Suprapubic skin (tissue), 4 donors: ENCODE results near the gene KCNH6. TPM values are rescaled to one million over a fixed set of nuclear protein-coding genes. Genes with fewer than 3 reads are reported as not detected.

ENCODE experiments used
- DNase-seq, 2 donors: peaks; one replicate each; pipeline ENCODE4 v3.0.0-alpha.2; 2019; ENCODE audit warnings: low spot score in 2 of 2
- H3K27ac ChIP-seq: fragments of 200-600 bp; sonication (generic); one replicate; pipeline ENCODE4 v1.5.1; 2019
- H3K27me3 ChIP-seq: fragments of 200-600 bp; sonication (generic); one replicate; pipeline ENCODE4 v1.5.1; 2019
- H3K36me3 ChIP-seq: fragments of 200-600 bp; sonication (generic); one replicate; pipeline ENCODE4 v1.5.1; 2019
- H3K4me1 ChIP-seq: fragments of 200-600 bp; sonication (generic); one replicate; pipeline ENCODE4 v1.5.1; 2019
- H3K4me3 ChIP-seq: fragments of 200-600 bp; sonication (generic); one replicate; pipeline ENCODE4 v1.5.1; 2019; ENCODE audit warnings: mild to moderate bottlenecking
- H3K9me3 ChIP-seq: fragments of 200-600 bp; sonication (generic); one replicate; pipeline ENCODE4 v1.5.1; 2019
- EP300 ChIP-seq: sonication (generic); formaldehyde crosslinking; IDR thresholded peaks from one replicate; pipeline ENCODE4 v1.6.1; 2017; ENCODE audit warnings: antibody characterized with exemption
- POLR2A ChIP-seq, 2 donors: fragments of 450-650 bp; IDR thresholded peaks; one replicate each; pipeline ENCODE4 v1.6.1; 2017; ENCODE audit warnings: antibody characterized with exemption in 2 of 2, mild to moderate bottlenecking in 2 of 2, moderate library complexity in 2 of 2
- POLR2AphosphoS5 ChIP-seq, 3 donors: sonication (generic); formaldehyde crosslinking; IDR thresholded peaks; one replicate each; pipeline ENCODE4 v1.6.1; 2017; ENCODE audit warnings: antibody characterized with exemption in 3 of 3
- WGBS: methylation state at CpG from one replicate; pipeline ENCODE4 v1.1.5; 2018; 5-methylcytosine and 5-hydroxymethylcytosine counted together
- total RNA-seq, 4 donors: library from RNA; depleted of rRNA; stranded (reverse); fragments of >200 nt; gene quantifications; one replicate each; pipeline ENCODE4 v1.1.0, GENCODE V29; 2016
- TF ChIP-seq, protein P1 (sequence below), 2 donors: fragments of 200-600 bp in 1 of 2; fragments of 450-650 bp in 1 of 2; sonication (generic) in 1 of 2; IDR thresholded peaks; one replicate each; pipeline ENCODE4 v1.5.1; 2016 to 2019; ENCODE audit warnings: antibody characterized with exemption in 2 of 2, mild to moderate bottlenecking in 1 of 2, moderate library complexity in 1 of 2

The KCNH6 gene
- total RNA-seq, 4 donors from 2014 or later, result not detected

DNA sequence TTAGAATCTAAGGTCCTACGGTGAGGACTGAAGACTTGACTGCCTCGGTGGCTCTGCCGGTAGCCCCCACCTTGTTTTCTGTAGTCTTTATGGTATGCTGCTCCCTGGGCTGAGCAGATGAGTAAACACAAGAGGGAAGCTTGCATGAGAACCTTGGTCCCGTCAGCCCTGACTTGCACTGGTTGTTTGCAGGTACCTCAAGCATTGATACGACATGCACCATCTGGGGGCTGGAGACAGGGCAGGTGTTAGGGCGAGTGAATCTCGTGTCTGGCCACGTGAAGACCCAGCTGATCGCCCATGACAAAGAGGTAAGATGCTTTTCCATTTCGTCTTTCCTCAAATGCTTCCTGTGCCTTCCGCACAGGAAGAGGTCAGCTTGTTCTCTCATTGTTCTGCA is 56.5 kb downstream of the KCNH6 start:
- H3K36me3 ChIP-seq, result peaks cover 54% of the 10 kb centered on the region
- no peak for DNase-seq

DNA sequence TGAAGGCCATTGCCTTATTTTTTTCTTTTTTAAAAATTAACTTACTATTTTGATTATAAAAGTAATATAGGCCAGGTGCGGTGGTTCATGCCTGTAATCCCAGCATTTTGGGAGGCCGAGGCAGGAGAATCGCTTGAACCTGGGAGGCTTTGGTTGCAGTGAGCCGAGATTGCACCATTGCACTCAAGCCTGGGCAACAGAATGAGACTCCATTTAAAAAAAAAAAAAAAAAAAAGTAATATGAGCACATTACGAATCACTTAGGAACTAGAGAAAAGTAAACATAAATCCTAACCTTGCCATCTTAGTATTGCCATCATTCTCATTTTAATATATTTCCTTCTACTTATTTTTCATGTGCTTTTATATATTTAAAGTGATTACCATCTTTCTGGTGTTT is 64.6 kb downstream of the KCNH6 start:
- no peaks in the 10 kb centered on the region for H3K27me3 ChIP-seq
- no peak for DNase-seq
- peaks cover 86% of the 10 kb centered on the region for H3K36me3 ChIP-seq
- WGBS, result 95% methylated on average over 5 of the region's 5 CpGs
- no peaks in the 10 kb centered on the region for H3K4me1 ChIP-seq
- H3K9me3 ChIP-seq, result no peaks in the 10 kb centered on the region
- TF ChIP-seq POLR2AphosphoS5 (IDR thresholded peaks at IDR 0.05), result no peak
- TF ChIP-seq POLR2A (IDR thresholded peaks at IDR 0.05), result no peak
- TF ChIP-seq EP300, result no peak
- TF ChIP-seq, protein P1, sequence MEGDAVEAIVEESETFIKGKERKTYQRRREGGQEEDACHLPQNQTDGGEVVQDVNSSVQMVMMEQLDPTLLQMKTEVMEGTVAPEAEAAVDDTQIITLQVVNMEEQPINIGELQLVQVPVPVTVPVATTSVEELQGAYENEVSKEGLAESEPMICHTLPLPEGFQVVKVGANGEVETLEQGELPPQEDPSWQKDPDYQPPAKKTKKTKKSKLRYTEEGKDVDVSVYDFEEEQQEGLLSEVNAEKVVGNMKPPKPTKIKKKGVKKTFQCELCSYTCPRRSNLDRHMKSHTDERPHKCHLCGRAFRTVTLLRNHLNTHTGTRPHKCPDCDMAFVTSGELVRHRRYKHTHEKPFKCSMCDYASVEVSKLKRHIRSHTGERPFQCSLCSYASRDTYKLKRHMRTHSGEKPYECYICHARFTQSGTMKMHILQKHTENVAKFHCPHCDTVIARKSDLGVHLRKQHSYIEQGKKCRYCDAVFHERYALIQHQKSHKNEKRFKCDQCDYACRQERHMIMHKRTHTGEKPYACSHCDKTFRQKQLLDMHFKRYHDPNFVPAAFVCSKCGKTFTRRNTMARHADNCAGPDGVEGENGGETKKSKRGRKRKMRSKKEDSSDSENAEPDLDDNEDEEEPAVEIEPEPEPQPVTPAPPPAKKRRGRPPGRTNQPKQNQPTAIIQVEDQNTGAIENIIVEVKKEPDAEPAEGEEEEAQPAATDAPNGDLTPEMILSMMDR (IDR thresholded peaks at IDR 0.05), result no peak
- no peak overlapping the region for H3K4me3 ChIP-seq
- no peak overlapping the region for H3K27ac ChIP-seq

More for the DNA sequence above, 56.5 kb downstream of the KCNH6 start:
- Histone ChIP-seq H3K4me3 (no peak overlapping the region), H3K9me3 (no peaks in the 10 kb centered on the region), H3K27me3 (no peaks in the 10 kb centered on the region), H3K27ac (no peak overlapping the region), H3K4me1 (no peaks in the 10 kb centered on the region)
- TF ChIP-seq, protein P1 (IDR thresholded peaks at IDR 0.05), result no peak
- no peak for TF ChIP-seq POLR2AphosphoS5 (IDR thresholded peaks at IDR 0.05)
- TF ChIP-seq EP300, result no peak
- TF ChIP-seq POLR2A (IDR thresholded peaks at IDR 0.05), result no peak
- 90% methylated on average over 11 of the region's 11 CpGs for WGBS

DNA sequence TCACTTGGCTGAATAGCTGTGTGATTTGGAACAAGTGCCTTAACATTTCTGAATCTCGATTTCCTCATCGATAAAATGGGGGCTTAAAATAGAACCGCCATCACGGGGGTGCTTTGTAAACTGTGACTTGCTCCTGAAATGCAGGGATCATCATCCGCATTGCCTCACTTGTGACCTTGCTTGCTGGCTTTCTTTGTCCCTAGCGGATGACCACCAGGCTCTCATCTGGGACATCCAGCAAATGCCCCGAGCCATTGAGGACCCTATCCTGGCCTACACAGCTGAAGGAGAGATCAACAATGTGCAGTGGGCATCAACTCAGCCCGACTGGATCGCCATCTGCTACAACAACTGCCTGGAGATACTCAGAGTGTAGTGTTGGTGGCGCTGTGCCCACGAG is 65.6 kb downstream of the KCNH6 start:
- no peak for TF ChIP-seq EP300
- no peak for TF ChIP-seq POLR2AphosphoS5 (IDR thresholded peaks at IDR 0.05)
- no peak for TF ChIP-seq POLR2A (IDR thresholded peaks at IDR 0.05)
- TF ChIP-seq, protein P1 (IDR thresholded peaks at IDR 0.05), result no peak
- DNase-seq, result no peak
- peaks cover 80% of the 10 kb centered on the region for H3K36me3 ChIP-seq
- 91% methylated on average over 11 of the region's 11 CpGs for WGBS
- no peaks in the 10 kb centered on the region for H3K4me1 ChIP-seq
- no peak overlapping the region for H3K27ac ChIP-seq
- no peaks in the 10 kb centered on the region for H3K27me3 ChIP-seq
- H3K4me3 ChIP-seq, result no peak overlapping the region
- no peaks in the 10 kb centered on the region for H3K9me3 ChIP-seq

DNA sequence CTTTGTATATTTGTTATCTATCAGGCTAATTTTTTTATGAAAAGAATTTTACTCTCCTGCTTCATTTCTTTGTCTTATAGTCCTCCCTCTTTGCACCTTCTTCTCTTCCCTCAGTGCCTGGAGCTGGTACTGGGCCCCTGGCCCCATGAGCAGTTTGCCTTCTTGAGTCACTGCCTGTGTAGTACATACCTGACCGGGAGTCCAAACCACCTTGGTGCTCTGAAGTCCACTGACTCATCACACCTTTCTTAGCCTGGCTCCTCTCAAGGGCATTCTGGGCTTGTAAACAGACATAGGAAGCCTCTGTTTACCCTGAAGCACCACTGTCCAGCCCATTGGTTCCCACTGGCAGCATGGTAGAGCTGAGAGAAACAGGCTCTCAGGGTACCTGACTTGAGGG is 66.5 kb downstream of the KCNH6 start:
- peaks cover 72% of the 10 kb centered on the region for H3K36me3 ChIP-seq
- TF ChIP-seq POLR2AphosphoS5 (IDR thresholded peaks at IDR 0.05) (no peak), POLR2A (IDR thresholded peaks at IDR 0.05) (no peak), EP300 (no peak)
- TF ChIP-seq, protein P1 (IDR thresholded peaks at IDR 0.05), result no peak
- WGBS, result 90% methylated on average over 1 of the region's 1 CpG

DNA sequence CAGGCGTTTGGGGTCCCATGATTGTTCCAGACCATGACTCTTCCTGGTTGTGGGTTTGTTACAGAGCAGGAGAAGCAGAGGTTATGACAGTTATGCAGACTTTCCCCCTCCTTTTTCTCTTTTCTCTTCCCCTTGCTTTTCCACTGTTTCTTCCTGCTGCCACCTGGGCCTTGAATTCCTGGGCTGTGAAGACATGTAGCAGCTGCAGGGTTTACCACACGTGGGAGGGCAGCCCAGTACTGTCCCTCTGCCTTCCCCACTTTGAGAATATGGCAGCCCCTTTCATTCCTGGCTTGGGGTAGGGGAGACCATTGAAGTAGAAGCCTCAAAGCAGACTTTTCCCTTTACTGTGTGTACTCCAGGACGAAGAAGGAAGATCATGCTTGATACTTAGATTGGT is 69.6 kb downstream of the KCNH6 start:
- WGBS, result 85% methylated on average over 3 of the region's 3 CpGs
- Histone ChIP-seq H3K36me3 (peaks cover 45% of the 10 kb centered on the region), H3K4me3 (no peak overlapping the region), H3K27ac (no peak overlapping the region), H3K27me3 (no peaks in the 10 kb centered on the region), H3K9me3 (no peaks in the 10 kb centered on the region), H3K4me1 (no peaks in the 10 kb centered on the region)
- TF ChIP-seq POLR2AphosphoS5 (IDR thresholded peaks at IDR 0.05), result no peak
- TF ChIP-seq POLR2A (IDR thresholded peaks at IDR 0.05), result no peak
- no peak for TF ChIP-seq EP300
- TF ChIP-seq, protein P1 (IDR thresholded peaks at IDR 0.05), result no peak
- no peak for DNase-seq

More for the DNA sequence above, 66.5 kb downstream of the KCNH6 start:
- no peak for DNase-seq
- Histone ChIP-seq H3K27ac (no peak overlapping the region), H3K4me3 (no peak overlapping the region), H3K4me1 (no peaks in the 10 kb centered on the region), H3K9me3 (no peaks in the 10 kb centered on the region), H3K27me3 (no peaks in the 10 kb centered on the region)
